ENCODE results near the gene RCOR1.

RCOR1 gene

GRCh38 chr14:102586420-102587104, 5.9 kb upstream of the RCOR1 start:
- Histone ChIP-seq H3K27me3 (ENCODE audit: insufficient read depth, low read length) (no peaks in the 10 kb centered on the region), H3F3A (ENCODE audit: insufficient read depth, low read length) (no peaks in the 10 kb centered on the region), H3K9me3 (ENCODE audit: low read length) (no peaks in the 10 kb centered on the region), H4K20me1 (ENCODE audit: insufficient read depth, low read length) (no peaks in the 10 kb centered on the region), H3K4me1 (ENCODE audit: insufficient read depth, low read length, severe bottlenecking) (peaks cover 8% of the 10 kb centered on the region), H3K4me2 (ENCODE audit: low read length) (no peak overlapping the region), H2AFZ (ENCODE audit: low read length) (no peak overlapping the region), H3K27ac (ENCODE audit: low read depth, low read length, poor library complexity, severe bottlenecking) (no peak overlapping the region), H3K9me2 (ENCODE audit: low read depth, low read length) (no peaks in the 10 kb centered on the region), H3K79me2 (ENCODE audit: insufficient read depth, low read length) (no peaks in the 10 kb centered on the region), H3K9ac (ENCODE audit: low read length) (no peak overlapping the region), H3K4me3 (ENCODE audit: low read depth, low read length, poor library complexity, severe bottlenecking) (no peak overlapping the region), H3K36me3 (ENCODE audit: insufficient read depth, low read length) (no peaks in the 10 kb centered on the region)
- TF ChIP-seq CTCF (IDR thresholded peaks at IDR 0.05; ENCODE audit: low read length) (no peak), EZH2 (IDR thresholded peaks at IDR 0.05; ENCODE audit: borderline replicate concordance, low read length) (no peak)

GRCh38 chr14:102588821-102589220, 3.6 kb upstream of the RCOR1 start:
- Histone ChIP-seq H3K4me2 (ENCODE audit: low read length) (no peak overlapping the region), H3K9me2 (ENCODE audit: low read depth, low read length) (no peaks in the 10 kb centered on the region), H3K9me3 (ENCODE audit: low read length) (no peaks in the 10 kb centered on the region)

GRCh38 chr14:102589761-102590290, 2.6 kb upstream of the RCOR1 start:
- no peak overlapping the region for H3K9ac ChIP-seq (ENCODE audit: low read length)
- no peaks in the 10 kb centered on the region for H3K9me2 ChIP-seq (ENCODE audit: low read depth, low read length)
- no peak for TF ChIP-seq CTCF (IDR thresholded peaks at IDR 0.05; ENCODE audit: low read length)
- no peak for TF ChIP-seq EZH2 (IDR thresholded peaks at IDR 0.05; ENCODE audit: borderline replicate concordance, low read length)
- no peak overlapping the region for H3K4me2 ChIP-seq (ENCODE audit: low read length)
- no peaks in the 10 kb centered on the region for H3K9me3 ChIP-seq (ENCODE audit: low read length)
- H3F3A ChIP-seq (ENCODE audit: insufficient read depth, low read length), result no peaks in the 10 kb centered on the region
- no peak overlapping the region for H3K4me3 ChIP-seq (ENCODE audit: low read depth, low read length, poor library complexity, severe bottlenecking)
- H3K27me3 ChIP-seq (ENCODE audit: insufficient read depth, low read length), result no peaks in the 10 kb centered on the region
- no peak overlapping the region for H2AFZ ChIP-seq (ENCODE audit: low read length)
- H3K27ac ChIP-seq (ENCODE audit: low read depth, low read length, poor library complexity, severe bottlenecking), result no peak overlapping the region
- H3K79me2 ChIP-seq (ENCODE audit: insufficient read depth, low read length), result peaks cover 13% of the 10 kb centered on the region
- H3K4me1 ChIP-seq (ENCODE audit: insufficient read depth, low read length, severe bottlenecking), result peaks cover 15% of the 10 kb centered on the region
- no peaks in the 10 kb centered on the region for H3K36me3 ChIP-seq (ENCODE audit: insufficient read depth, low read length)
- H4K20me1 ChIP-seq (ENCODE audit: insufficient read depth, low read length), result no peaks in the 10 kb centered on the region

More at GRCh38 chr14:102588821-102589220, 3.6 kb upstream of the RCOR1 start:
- Histone ChIP-seq H2AFZ (ENCODE audit: low read length) (no peak overlapping the region), H4K20me1 (ENCODE audit: insufficient read depth, low read length) (no peaks in the 10 kb centered on the region), H3K27me3 (ENCODE audit: insufficient read depth, low read length) (no peaks in the 10 kb centered on the region), H3K9ac (ENCODE audit: low read length) (no peak overlapping the region), H3K27ac (ENCODE audit: low read depth, low read length, poor library complexity, severe bottlenecking) (no peak overlapping the region), H3K36me3 (ENCODE audit: insufficient read depth, low read length) (no peaks in the 10 kb centered on the region), H3K4me3 (ENCODE audit: low read depth, low read length, poor library complexity, severe bottlenecking) (no peak overlapping the region), H3K79me2 (ENCODE audit: insufficient read depth, low read length) (peaks cover 3% of the 10 kb centered on the region; the same call in 1 of the 2 replicates), H3F3A (ENCODE audit: insufficient read depth, low read length) (no peaks in the 10 kb centered on the region), H3K4me1 (ENCODE audit: insufficient read depth, low read length, severe bottlenecking) (peaks cover 8% of the 10 kb centered on the region)
- TF ChIP-seq EZH2 (IDR thresholded peaks at IDR 0.05; ENCODE audit: borderline replicate concordance, low read length) (no peak), CTCF (IDR thresholded peaks at IDR 0.05; ENCODE audit: low read length) (no peak)

Measured in OCI-LY1 (cell line).